K562 (cell line): ENCODE data around the gene ZNF582. TPM values are rescaled to one million over a fixed set of nuclear protein-coding genes. Genes with fewer than 3 reads are reported as not detected.

ENCODE experiments used
- ATF6 ChIP-seq: sonication (generic); formaldehyde crosslinking; IDR thresholded peaks from 2 replicates; pipeline ENCODE4 v1.4.0; 2020; ENCODE audit warnings: mild to moderate bottlenecking, missing genetic modification reagents
- BMI1 ChIP-seq: fragments of 150-350 bp; IDR thresholded peaks from 2 replicates; pipeline ENCODE4 v1.6.1; 2014; ENCODE audit warnings: low read length
- CBFA2T3 ChIP-seq: fragments of 450-650 bp; IDR thresholded peaks from 2 replicates; pipeline ENCODE4 v1.6.1; 2017
- CXXC5 ChIP-seq: fragments of 250-450 bp; sonication (Bioruptor Pico); IDR thresholded peaks from 2 replicates; pipeline ENCODE4 v1.8.0; 2022; ENCODE audit warnings: inconsistent platforms, mild to moderate bottlenecking, moderate library complexity
- E2F8 ChIP-seq: fragments of 450-650 bp; IDR thresholded peaks from 2 replicates; pipeline ENCODE4 v1.7.1; 2018; ENCODE audit warnings: mild to moderate bottlenecking, low read depth; ENCODE audit not compliant: partially characterized antibody
- FOXP4 ChIP-seq: sonication (generic); formaldehyde crosslinking; IDR thresholded peaks from 2 replicates; pipeline ENCODE4 v1.8.0; 2022; ENCODE audit warnings: mild to moderate bottlenecking, missing genetic modification reagents, borderline replicate concordance
- HIVEP1 ChIP-seq: fragments of 250-450 bp; sonication (Bioruptor Pico); IDR thresholded peaks from 2 replicates; pipeline ENCODE4 v1.4.0; 2020; ENCODE audit warnings: mild to moderate bottlenecking
- KDM1A ChIP-seq, 2 experiments: fragments of 450-650 bp; IDR thresholded peaks; 2 replicates each; pipeline ENCODE4 v1.6.1; 2016; ENCODE audit warnings: mild to moderate bottlenecking in 2 of 2
- MYC ChIP-seq, 2 experiments: fragments of 250-450 bp in 1 of 2; sonication (Bioruptor Pico) in 1 of 2; IDR thresholded peaks; 2 replicates each; pipeline versions ENCODE4 v1.5.1 to v1.6.1; 2012 to 2021; ENCODE audit warnings: low read depth in 2 of 2, borderline replicate concordance in 1 of 2, improper control_type of control experiment in 1 of 2, low read length in 1 of 2, mild to moderate bottlenecking in 1 of 2, moderate library complexity in 1 of 2
- NFATC3 ChIP-seq: fragments of 450-650 bp; IDR thresholded peaks from 2 replicates; pipeline ENCODE4 v1.6.1; 2017; ENCODE audit warnings: mild to moderate bottlenecking
- NR1H2 ChIP-seq: sonication (generic); formaldehyde crosslinking; IDR thresholded peaks from 2 replicates; pipeline ENCODE4 v1.4.0; 2020; ENCODE audit warnings: mild to moderate bottlenecking, missing genetic modification reagents
- NR4A1 ChIP-seq, 2 experiments: fragments of 250-450 bp in 1 of 2; fragments of 450-650 bp in 1 of 2; sonication (Bioruptor Pico) in 1 of 2; IDR thresholded peaks; 2 replicates each; pipeline versions ENCODE4 v1.4.0 to v1.6.1; 2016 to 2020; ENCODE audit warnings: mild to moderate bottlenecking in 2 of 2, missing compliant biosample characterization in 1 of 2, missing genetic modification characterization in 1 of 2, moderate library complexity in 1 of 2
- SMARCC2 ChIP-seq: fragments of 450-650 bp; IDR thresholded peaks from 2 replicates; pipeline ENCODE4 v1.6.1; 2017; ENCODE audit warnings: antibody characterized with exemption, moderate library complexity, mild to moderate bottlenecking, low read depth
- TCF7L2 ChIP-seq: fragments of 150-350 bp; IDR thresholded peaks from 2 replicates; pipeline ENCODE4 v1.6.1; 2016; ENCODE audit warnings: low read depth, mild to moderate bottlenecking, low read length, moderate library complexity
- TEAD4 ChIP-seq, 2 experiments: sonication (generic) in 1 of 2; formaldehyde crosslinking in 1 of 2; IDR thresholded peaks; 2 replicates each; pipeline versions ENCODE4 v1.6.1 to v1.8.0; 2012 to 2022; ENCODE audit warnings: borderline replicate concordance in 1 of 2, inconsistent platforms in 1 of 2, low read length in 1 of 2, mild to moderate bottlenecking in 1 of 2, missing genetic modification reagents in 1 of 2
- U2AF1 ChIP-seq: fragments of 200-400 bp; formaldehyde crosslinking; optimal IDR thresholded peaks from 2 replicates; pipeline ENCODE3; 2017; ENCODE audit warnings: mild to moderate bottlenecking, low read depth, low read length, moderate library complexity
- ZNF23 ChIP-seq: fragments of 250-450 bp; sonication (Bioruptor Pico); IDR thresholded peaks from 2 replicates; pipeline ENCODE4 v1.4.0; 2020; ENCODE audit warnings: mild to moderate bottlenecking
- ZNF583 ChIP-seq: fragments of 250-450 bp; sonication (Bioruptor Pico); IDR thresholded peaks from 2 replicates; pipeline ENCODE4 v1.4.0; 2020
- ZNF586 ChIP-seq: fragments of 450-650 bp; formaldehyde crosslinking; conservative IDR thresholded peaks from 2 replicates; pipeline ENCODE4 v1.4.0; 2020; ENCODE audit warnings: mild to moderate bottlenecking, moderate library complexity
- ZNF644 ChIP-seq: fragments of 200-800 bp; sonication (Bioruptor generic); IDR thresholded peaks from 2 replicates; pipeline ENCODE4 v1.6.1; 2016; ENCODE audit warnings: low read depth, missing genetic modification characterization, missing compliant biosample characterization
- polyA plus RNA-seq, 8 experiments: library from polyadenylated mRNA; depleted of rRNA in 4 of 8; stranded (reverse) in 5 of 8; unstranded in 3 of 8; fragments of >200 nt; fragmentation: Nextera tagmentation in 2 of 8; fragmentation: Illumina TruSeq in 1 of 8; extraction: Ambion mirVana in 2 of 8; extraction: Trizol in 1 of 8; gene quantifications; 2 replicates each; pipeline versions ENCODE4 v1.2.1 to v1.2.3, GENCODE V29; 2011 to 2014; ENCODE audit warnings: inconsistent platforms in 1 of 8, missing spikeins in 1 of 8
- total RNA-seq, 7 experiments: library from RNA; depleted of rRNA in 6 of 7; stranded (reverse); fragments of >200 nt in 6 of 7; fragmentation: Illumina TruSeq in 2 of 7; extraction: Trizol in 2 of 7; gene quantifications; 2 replicates each; pipeline versions ENCODE4 v1.2.1 to v1.2.3, GENCODE V29; 2011 to 2021; ENCODE audit warnings: low replicate concordance in 1 of 7

Gene ZNF582
- total and polyA plus RNA-seq, 9 of the 15 experiments (the other 6 are each of a cell fraction or from before 2014, with no cell fraction given), result 0.72 to 3.3 (median 1.6) TPM

GRCh38 chr19:56398809-56399208, 5.5 kb upstream of the ZNF582 start (continued):
- TF ChIP-seq ZNF586 (CRISPR knock-in tag) (no peak), U2AF1 (no peak), E2F8 (no peak), CBFA2T3 (peak; percentile 79), TEAD4 (IDR thresholded peaks at IDR 0.05; ENCODE audit: low read length) (peak; percentile 61), TEAD4 (CRISPR knock-in tag; IDR thresholded peaks at IDR 0.05; ENCODE audit: borderline replicate concordance) (no peak), ATF6 (CRISPR knock-in tag) (no peak), MYC (IDR thresholded peaks at IDR 0.05; ENCODE audit: low read depth, low read length) (no peak), MYC (CRISPR knock-in tag; IDR thresholded peaks at IDR 0.05; ENCODE audit: borderline replicate concordance, low read depth) (no peak), BMI1 (no peak), NR1H2 (CRISPR knock-in tag) (no peak), NR4A1 (CRISPR knock-in tag; IDR thresholded peaks at IDR 0.05) (no peak), NR4A1 (tag; IDR thresholded peaks at IDR 0.05) (no peak), ZNF583 (CRISPR knock-in tag) (no peak), ZNF23 (no peak), FOXP4 (CRISPR knock-in tag) (no peak), TCF7L2 (no peak), KDM1A (IDR thresholded peaks at IDR 0.05) (peak in 1 of 2 experiments; percentile 42; a peak in 1 of 4 replicates), CXXC5 (0 out of 2 replicates have a peak, but pooled peaks have one; percentile 15), ZNF644 (tag) (no peak), SMARCC2 (no peak), HIVEP1 (CRISPR knock-in tag) (no peak), NFATC3 (no peak)
